H9 (cell line): ENCODE data around the gene GREB1L. TPM values are rescaled to one million over a fixed set of nuclear protein-coding genes. Genes with fewer than 3 reads are reported as not detected.

ENCODE experiments used
- DNase-seq: peaks from one replicate; pipeline ENCODE4 v3.0.0-alpha.2; 2017
- H2AFZ ChIP-seq: one replicate; pipeline ENCODE4 v1.6.1; 2013; ENCODE audit warnings: mild to moderate bottlenecking, low read length, control low read depth, moderate library complexity
- H2AK5ac ChIP-seq: 2 replicates; pipeline ENCODE4 v1.6.1; 2013; ENCODE audit warnings: low read length, control low read depth, mixed read lengths; ENCODE audit not compliant: insufficient read length
- H2BK120ac ChIP-seq: one replicate; pipeline ENCODE4 v1.6.1; 2013; ENCODE audit warnings: low read depth, mild to moderate bottlenecking, low read length, control low read depth, inconsistent platforms; ENCODE audit not compliant: poor library complexity, severe bottlenecking
- H2BK12ac ChIP-seq: 2 replicates; pipeline ENCODE4 v1.6.1; 2013; ENCODE audit warnings: low read length, control low read depth, mixed read lengths, low read depth; ENCODE audit not compliant: insufficient read length
- H2BK15ac ChIP-seq: 2 replicates; pipeline ENCODE4 v1.6.1; 2013; ENCODE audit warnings: low read depth, low read length, control low read depth
- H2BK20ac ChIP-seq: one replicate; pipeline ENCODE4 v1.6.1; 2013; ENCODE audit warnings: low read depth, mild to moderate bottlenecking, low read length, control low read depth, inconsistent platforms; ENCODE audit not compliant: poor library complexity, severe bottlenecking
- H2BK5ac ChIP-seq: 2 replicates; pipeline ENCODE4 v1.6.1; 2013; ENCODE audit warnings: low read length, control low read depth, mixed read lengths; ENCODE audit not compliant: insufficient read length
- H3K14ac ChIP-seq: 2 replicates; pipeline ENCODE4 v1.6.1; 2013; ENCODE audit warnings: low read length, control low read depth; ENCODE audit not compliant: insufficient read depth
- H3K18ac ChIP-seq: 2 replicates; pipeline ENCODE4 v1.6.1; 2013; ENCODE audit warnings: low read depth, mild to moderate bottlenecking, mixed read lengths, low read length, control low read depth; ENCODE audit not compliant: insufficient read length
- H3K23ac ChIP-seq: 2 replicates; pipeline ENCODE4 v1.6.1; 2013; ENCODE audit warnings: low read length, control low read depth, mixed read lengths, low read depth; ENCODE audit not compliant: insufficient read length
- H3K23me2 ChIP-seq: 2 replicates; pipeline ENCODE4 v1.6.1; 2013; ENCODE audit warnings: low read depth, mild to moderate bottlenecking, mixed read lengths, low read length, control low read depth; ENCODE audit not compliant: insufficient read length, poor library complexity, severe bottlenecking
- H3K27ac ChIP-seq: 2 replicates; pipeline ENCODE4 v1.5.1; 2013; ENCODE audit warnings: low read length, control low read depth, mixed read lengths, low read depth; ENCODE audit not compliant: insufficient read length
- H3K27me3 ChIP-seq: 2 replicates; pipeline ENCODE4 v1.6.1; 2013; ENCODE audit warnings: low read length, control low read depth, inconsistent platforms; ENCODE audit not compliant: insufficient read depth
- H3K4ac ChIP-seq: 2 replicates; pipeline ENCODE4 v1.6.1; 2013; ENCODE audit warnings: low read depth, mild to moderate bottlenecking, control low read depth, inconsistent platforms, low read length, moderate library complexity
- H3K4me1 ChIP-seq: 2 replicates; pipeline ENCODE4 v1.6.1; 2013; ENCODE audit warnings: low read length, control low read depth, inconsistent platforms; ENCODE audit not compliant: insufficient read depth
- H3K4me2 ChIP-seq: 2 replicates; pipeline ENCODE4 v1.6.1; 2013; ENCODE audit warnings: low read length, control low read depth, mixed read lengths; ENCODE audit not compliant: insufficient read length, insufficient read depth
- H3K56ac ChIP-seq: 2 replicates; pipeline ENCODE4 v1.6.1; 2013; ENCODE audit warnings: low read depth, mild to moderate bottlenecking, mixed read lengths, low read length, control low read depth; ENCODE audit not compliant: insufficient read length
- H3K79me1 ChIP-seq: 2 replicates; pipeline ENCODE4 v1.6.1; 2013; ENCODE audit warnings: low read depth, mild to moderate bottlenecking, moderate library complexity, low read length, control low read depth, inconsistent platforms; ENCODE audit not compliant: insufficient read depth, poor library complexity, severe bottlenecking
- H3K79me2 ChIP-seq: 2 replicates; pipeline ENCODE4 v1.6.1; 2013; ENCODE audit warnings: low read length, control low read depth, inconsistent platforms; ENCODE audit not compliant: insufficient read depth
- H3K9ac ChIP-seq: 2 replicates; pipeline ENCODE4 v1.6.1; 2013; ENCODE audit warnings: low read length, control low read depth, mixed read lengths; ENCODE audit not compliant: insufficient read length; ENCODE audit errors: extremely low read depth
- H3K9me3 ChIP-seq: one replicate; pipeline ENCODE4 v1.6.1; 2013; ENCODE audit warnings: low read depth, low read length, inconsistent platforms; ENCODE audit not compliant: control insufficient read depth
- H3T11ph ChIP-seq: one replicate; pipeline ENCODE4 v1.6.1; 2013; ENCODE audit warnings: mild to moderate bottlenecking, low read length, control low read depth, inconsistent platforms
- H4K20me1 ChIP-seq: one replicate; pipeline ENCODE4 v1.6.1; 2013; ENCODE audit not compliant: control insufficient read depth, insufficient read length, insufficient read depth
- H4K5ac ChIP-seq: 2 replicates; pipeline ENCODE4 v1.6.1; 2013; ENCODE audit warnings: low read depth, mild to moderate bottlenecking, mixed read lengths, low read length, control low read depth; ENCODE audit not compliant: insufficient read length
- H4K8ac ChIP-seq: replicated peaks from 2 replicates; pipeline ENCODE4 v1.6.1; 2013; ENCODE audit warnings: low read length, control low read depth, mixed read lengths, low read depth; ENCODE audit not compliant: insufficient read length
- H4K91ac ChIP-seq: 2 replicates; pipeline ENCODE4 v1.6.1; 2013; ENCODE audit warnings: low read depth, mild to moderate bottlenecking, moderate library complexity, mixed read lengths, low read length, control low read depth; ENCODE audit not compliant: insufficient read length
- H3K27ac Mint-ChIP-seq, 3 experiments: 2 replicates in 2 of 3; 3 replicates in 1 of 3; pipeline ENCODE4 v1.8.0; 2020 to 2021; ENCODE audit warnings: mixed read lengths in 3 of 3, mild to moderate bottlenecking in 1 of 3, moderate library complexity in 1 of 3
- H3K27me3 Mint-ChIP-seq: 2 replicates; pipeline ENCODE4 v1.8.0; 2021; ENCODE audit warnings: low read depth, mild to moderate bottlenecking, moderate library complexity, mixed read lengths
- H3K36me3 Mint-ChIP-seq, 3 experiments: 2 replicates in 2 of 3; 3 replicates in 1 of 3; pipeline ENCODE4 v1.8.0; 2020 to 2021; ENCODE audit warnings: low read depth in 3 of 3, mixed read lengths in 3 of 3; ENCODE audit not compliant: insufficient read depth in 1 of 3
- H3K4me1 Mint-ChIP-seq, 2 experiments: 2 replicates each; pipeline ENCODE4 v1.8.0; 2020; ENCODE audit warnings: mixed read lengths in 2 of 2
- H3K4me3 Mint-ChIP-seq, 2 experiments: 2 replicates in 1 of 2; 3 replicates in 1 of 2; pipeline ENCODE4 v1.8.0; 2020 to 2021; ENCODE audit warnings: mild to moderate bottlenecking in 2 of 2, mixed read lengths in 2 of 2, moderate library complexity in 1 of 2
- H3K9me3 Mint-ChIP-seq, 2 experiments: 2 replicates in 1 of 2; 3 replicates in 1 of 2; pipeline ENCODE4 v1.8.0; 2020; ENCODE audit warnings: mild to moderate bottlenecking in 2 of 2, mixed read lengths in 2 of 2, moderate library complexity in 1 of 2
- CTCF ChIP-seq: fragments of 200-600 bp; sonication (generic); conservative IDR thresholded peaks from 3 replicates; pipeline ENCODE4 v1.8.0; 2021; ENCODE audit warnings: antibody characterized with exemption, mild to moderate bottlenecking
- WGBS: extraction: QIAGEN DNeasy Blood & Tissue Kit; methylation state at CpG from one replicate; pipeline ENCODE4 v1.1.7; 2013; ENCODE audit warnings: missing lambda C conversion rate, low lambda C conversion rate, mixed read lengths; ENCODE audit not compliant: insufficient read length; ENCODE audit errors: extremely low coverage; 5-methylcytosine and 5-hydroxymethylcytosine counted together
- total RNA-seq: library from RNA; stranded (reverse); gene quantifications from 2 replicates; pipeline ENCODE4 v1.2.1, GENCODE V29; 2021

The GREB1L gene
- total RNA-seq, 1 experiment from 2014 or later: 2.7 TPM

- H3K9ac ChIP-seq: no peak overlapping the region
- no peaks in the 10 kb centered on the region for H3K79me1 ChIP-seq
- H4K5ac ChIP-seq: no peak overlapping the region
- no peaks in the 10 kb centered on the region for H3K27me3 ChIP-seq
- no peak overlapping the region for H3K27ac ChIP-seq
- Mint-ChIP-seq H3K36me3 (peaks cover 5 to 52% (median 43%) of the 10 kb centered on the region in 3 experiments; a peak in 6 of 7 replicates), H3K27ac (no peak overlapping the region), H3K9me3 (no peaks in the 10 kb centered on the region), H3K27me3 (no peaks in the 10 kb centered on the region), H3K4me3 (no peak overlapping the region), H3K4me1 (no peaks in the 10 kb centered on the region)
- no peak overlapping the region for H3K23ac ChIP-seq
- no peak overlapping the region for H3K4ac ChIP-seq
- H3K14ac ChIP-seq: no peak overlapping the region
- H2BK5ac ChIP-seq: no peak overlapping the region
- H3K4me1 ChIP-seq: no peaks in the 10 kb centered on the region
- TF ChIP-seq CTCF: no peak
- no peak overlapping the region for H4K8ac ChIP-seq
- no peak overlapping the region for H2AK5ac ChIP-seq
- H3K79me2 ChIP-seq: no peaks in the 10 kb centered on the region
- no peaks in the 10 kb centered on the region for H4K20me1 ChIP-seq
- H2BK120ac ChIP-seq: no peak overlapping the region
- no CpG with 5 or more reads among the region's 2 CpGs for WGBS
- no peak for DNase-seq
- H2BK15ac ChIP-seq: no peak overlapping the region
- H2BK20ac ChIP-seq: no peak overlapping the region
- H2BK12ac ChIP-seq: no peak overlapping the region
- H3T11ph ChIP-seq: no peak overlapping the region
- H3K23me2 ChIP-seq: no peaks in the 10 kb centered on the region
- no peak overlapping the region for H4K91ac ChIP-seq
- H3K18ac ChIP-seq: no peak overlapping the region
- no peak overlapping the region for H3K56ac ChIP-seq
- no peaks in the 10 kb centered on the region for H3K9me3 ChIP-seq
- H2AFZ ChIP-seq: no peak overlapping the region
- no peak overlapping the region for H3K4me2 ChIP-seq
Observed at GRCh38 chr18:21526463-21526862, 284.4 kb downstream of the GREB1L start.
